ENCODE measurements around the gene INTS6L.

- TF ChIP-seq EZH2 (IDR thresholded peaks at IDR 0.05) (no peak), POLR2AphosphoS5 (IDR thresholded peaks at IDR 0.05; ENCODE audit: borderline replicate concordance, low read depth, low read length) (no peak), FOXP2 (optimal IDR thresholded peaks at IDR 0.05; ENCODE audit: control extremely low read depth, extremely low read length, insufficient read depth) (no peak)
Observed at GRCh38 chrX:135518161-135518560, 2.3 kb upstream of the INTS6L start.

All from SK-N-MC (cell line).